GM19438 (cell line): Measurements from ENCODE around the gene C1orf141.
"Not testable (repeated sequence)": the region's sequence is repeated elsewhere in the genome, so short reads cannot be mapped to it uniquely, and the experiment has no call there.

Experiments
- ATAC-seq: cut with Tn5 transposase; IDR thresholded peaks from one replicate; pipeline ENCODE4 v1.9.1; 2021; ENCODE audit warnings: low read depth; ENCODE audit not compliant: unreplicated experiment

Gene C1orf141

GRCh38 chr1:67143966-67144365 is 9.2 kb upstream of the C1orf141 start:
- ATAC-seq, result no peak

DNA sequence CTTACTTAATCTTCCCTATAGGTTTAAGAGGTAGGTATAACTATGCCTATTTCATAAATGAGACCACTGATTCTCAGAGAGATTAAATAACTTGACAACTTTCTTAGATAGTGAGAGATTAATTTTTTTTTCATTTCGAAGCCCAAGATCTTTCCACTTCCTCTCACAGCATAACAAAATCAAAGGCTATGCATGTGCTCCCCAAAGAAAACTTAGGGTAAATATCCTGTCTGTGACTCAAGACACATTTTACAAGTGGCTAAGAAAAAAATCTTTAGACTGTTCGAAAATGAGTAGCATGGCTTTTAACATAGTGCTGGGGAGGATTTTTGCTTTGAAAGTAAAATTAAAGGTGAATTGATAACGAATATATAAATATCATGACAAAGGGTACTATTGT is 8.2 kb upstream of the C1orf141 start:
- no peak for ATAC-seq

GRCh38 chr1:67141832-67142231 is 7.1 kb upstream of the C1orf141 start:
- not testable (repeated sequence) for ATAC-seq

- no peak for ATAC-seq
These were observed 5.7 kb upstream of the C1orf141 start for GRCh38 chr1:67140460-67140859.

- no peak for ATAC-seq
These were observed 4.2 kb upstream of the C1orf141 start for GRCh38 chr1:67138813-67139499.

DNA sequence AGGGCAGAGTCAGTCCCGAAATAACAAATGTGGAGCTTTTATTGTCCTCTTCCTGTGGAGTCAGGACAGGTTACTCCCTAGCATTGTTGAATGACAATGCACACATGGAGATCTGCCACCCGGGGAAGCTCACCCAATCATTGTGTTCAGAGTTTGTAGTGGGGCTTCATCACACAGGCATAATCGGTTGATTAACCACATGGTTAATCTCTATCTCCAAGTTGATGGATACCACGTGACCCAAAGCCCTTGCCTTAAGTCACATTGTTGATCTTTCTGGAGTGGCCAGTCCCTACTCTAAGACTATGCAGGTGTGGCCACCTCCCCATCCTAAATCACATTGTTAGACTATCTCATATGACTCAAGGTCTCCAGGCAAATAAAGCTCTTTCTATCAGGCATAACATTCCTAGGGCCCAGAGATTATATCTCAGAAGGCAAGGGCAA is 2.6 kb upstream of the C1orf141 start:
- no peak for ATAC-seq

GRCh38 chr1:67135354-67135753 is 584 bp upstream of the C1orf141 start:
- ATAC-seq, result no peak

DNA sequence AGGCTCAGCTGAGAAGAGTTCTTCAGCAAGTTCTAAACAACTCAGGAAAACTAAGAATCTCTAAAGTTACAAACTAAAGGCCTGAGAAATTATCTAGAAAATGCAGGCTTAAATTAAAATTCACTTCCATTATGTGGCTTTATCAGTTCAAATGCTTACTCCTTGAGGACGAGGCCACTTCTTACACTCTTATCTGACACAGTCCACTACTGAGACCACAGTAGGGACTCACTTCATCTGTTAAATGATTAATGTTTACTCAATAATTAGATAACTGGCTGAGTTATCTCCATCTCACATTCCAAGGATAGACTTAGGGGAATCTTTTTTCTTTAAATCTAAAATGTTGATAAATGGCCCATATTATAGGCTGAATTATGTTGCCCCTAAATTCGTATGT is 1.6 kb downstream of the C1orf141 start:
- ATAC-seq, result no peak

DNA sequence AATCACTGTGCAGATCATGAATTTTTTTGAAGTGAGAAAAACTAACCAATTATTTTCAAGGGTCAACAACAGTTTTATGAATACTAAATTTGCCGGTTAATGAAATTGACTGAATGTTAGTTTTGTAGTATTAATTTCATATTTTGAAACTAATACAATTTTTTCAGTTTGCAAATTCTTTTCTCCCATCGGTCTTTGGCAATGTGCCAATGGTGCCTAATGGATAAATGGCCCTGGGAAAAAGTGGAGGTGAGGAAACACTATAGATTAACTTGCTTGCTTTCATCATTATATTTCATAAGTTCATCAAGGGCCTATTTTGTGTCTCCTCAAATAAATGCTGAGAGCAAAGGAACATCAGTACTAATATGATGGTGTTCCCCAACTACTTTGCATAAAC is 4.1 kb downstream of the C1orf141 start:
- no peak for ATAC-seq

DNA sequence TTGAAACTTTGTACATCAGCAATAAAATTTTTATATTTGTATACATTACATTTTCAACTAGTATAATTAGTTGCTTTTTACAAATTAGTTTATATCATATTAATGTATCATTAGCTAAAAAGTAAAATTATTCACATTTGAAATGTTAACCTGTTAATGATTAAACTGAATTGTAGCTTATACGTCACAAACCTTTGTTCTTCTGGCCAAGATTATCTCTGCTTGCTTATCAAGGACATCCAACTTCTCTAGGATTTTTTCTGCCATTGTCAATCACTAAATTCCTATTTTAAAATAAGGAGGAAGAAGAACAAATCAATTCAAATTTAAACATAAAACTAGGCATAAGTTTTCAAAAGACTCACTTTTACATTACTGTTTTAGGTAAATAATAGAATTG is 7.8 kb downstream of the C1orf141 start:
- no peak for ATAC-seq

- no peak for ATAC-seq
These were observed 8.5 kb downstream of the C1orf141 start for GRCh38 chr1:67126111-67126746.

DNA sequence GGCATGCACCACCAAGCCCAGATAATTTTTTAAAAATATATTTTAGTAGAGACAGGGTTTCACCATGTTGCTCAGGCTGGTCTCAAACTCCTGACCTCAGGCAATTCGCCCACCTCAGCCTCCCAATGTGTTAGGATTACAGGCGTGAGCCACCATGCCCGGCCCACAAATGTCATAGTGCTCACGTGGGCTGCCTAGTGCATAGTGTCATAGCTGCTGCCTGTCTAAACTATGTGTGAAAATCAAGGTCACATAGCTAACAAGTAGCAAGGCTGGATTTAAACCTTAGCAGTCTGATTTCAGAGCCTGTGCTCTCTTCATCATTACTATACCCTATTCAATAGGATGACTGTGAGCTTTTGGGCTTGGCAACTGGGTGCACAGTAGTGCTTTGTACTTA is 10.3 kb downstream of the C1orf141 start:
- ATAC-seq, result no peak

GRCh38 chr1:67120855-67121619 is 13.7 kb downstream of the C1orf141 start:
- no peak for ATAC-seq

GRCh38 chr1:67118646-67119045 is 16.1 kb downstream of the C1orf141 start:
- no peak for ATAC-seq

DNA sequence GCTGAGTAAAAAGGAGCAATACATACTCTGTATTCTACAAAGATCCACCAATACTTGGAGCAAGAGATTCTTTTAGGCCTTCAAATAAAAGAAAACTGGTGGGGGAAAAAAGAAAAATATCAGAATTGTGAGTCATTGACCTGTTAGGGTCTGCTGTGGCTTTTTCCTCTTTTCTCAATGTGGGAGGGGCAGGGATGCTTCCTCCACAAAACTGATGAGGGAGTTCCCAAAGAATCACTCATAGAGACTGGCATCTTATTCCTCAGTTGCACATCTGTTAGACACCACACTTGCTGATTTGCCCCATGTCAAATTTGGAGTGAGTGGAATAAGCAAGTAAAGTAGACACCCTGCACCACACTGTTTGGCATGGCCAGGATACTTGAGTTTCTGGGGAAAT is 16.6 kb downstream of the C1orf141 start:
- ATAC-seq, result no peak

- no peak for ATAC-seq
These were observed 20.6 kb downstream of the C1orf141 start for GRCh38 chr1:67114162-67114561.

- peak; percentile 36 for ATAC-seq
These were observed 24.4 kb downstream of the C1orf141 start for GRCh38 chr1:67110352-67110751.

DNA sequence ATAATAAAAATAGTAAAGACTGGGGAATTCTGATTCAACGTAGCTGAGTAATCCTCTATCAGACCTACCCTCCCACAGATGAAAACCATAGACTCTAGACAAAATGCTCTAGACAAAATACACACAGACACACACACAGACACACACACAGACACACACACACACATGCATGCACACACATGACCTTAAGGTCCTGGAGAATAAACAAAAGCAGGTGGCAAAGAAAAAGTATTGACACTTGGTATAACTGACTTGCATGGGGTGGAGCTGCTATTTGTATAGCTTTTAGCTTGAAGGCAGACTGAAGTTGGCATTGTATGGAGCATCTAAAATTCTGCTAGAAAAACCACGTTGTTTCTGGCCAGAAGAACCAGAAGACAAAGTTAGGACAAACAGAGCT is 29.3 kb downstream of the C1orf141 start:
- no peak for ATAC-seq

DNA sequence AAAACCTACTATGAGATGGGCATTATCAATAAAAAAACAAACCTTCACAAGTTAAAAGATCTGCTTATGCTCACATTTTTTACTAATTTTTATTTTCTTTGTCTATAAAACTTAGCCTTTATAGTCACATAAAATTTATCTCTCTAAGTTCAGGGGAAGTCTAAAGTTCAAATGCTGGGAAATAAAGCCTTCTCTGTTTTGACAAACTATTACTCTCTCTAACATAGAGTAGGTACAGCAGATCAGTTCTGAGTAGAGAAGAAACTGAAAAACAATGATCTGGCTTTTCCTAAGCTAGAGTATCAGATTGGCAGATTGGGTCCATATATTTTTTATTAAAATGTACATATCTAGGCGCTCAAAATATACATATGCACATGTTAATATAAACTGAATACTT is 31.2 kb downstream of the C1orf141 start:
- ATAC-seq, result no peak

DNA sequence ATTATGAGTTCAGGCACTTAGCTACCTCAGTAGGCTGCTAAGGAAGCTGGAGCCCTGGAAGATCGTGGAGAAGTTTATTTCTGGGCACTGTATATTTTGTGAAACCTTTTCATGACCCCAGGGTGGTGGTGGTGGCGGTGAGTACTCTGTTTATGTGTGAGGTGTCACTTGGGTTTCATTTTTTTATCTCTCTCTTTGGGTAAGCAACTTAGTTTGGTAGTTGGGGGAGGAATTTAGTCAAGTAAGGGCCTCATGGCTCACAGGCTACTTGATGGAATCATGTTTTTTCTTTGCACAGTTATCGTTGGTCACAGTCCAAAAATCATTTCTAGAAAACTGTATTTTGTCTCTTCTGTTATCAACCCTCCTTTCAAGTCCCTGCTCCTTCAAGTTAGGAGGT is 33.9 kb downstream of the C1orf141 start:
- no peak for ATAC-seq

GRCh38 chr1:67097305-67097704 is 37.5 kb downstream of the C1orf141 start:
- ATAC-seq, result no peak

- ATAC-seq, result no peak
These were observed 40.6 kb downstream of the C1orf141 start for GRCh38 chr1:67094191-67094590.
